Adipose tissue (tissue), 3 donors: ENCODE measurements around the gene ECI1. TPM values are rescaled to one million over a fixed set of nuclear protein-coding genes. Genes with fewer than 3 reads are reported as not detected.

ENCODE experiments used
- H3K27ac ChIP-seq: one replicate; pipeline ENCODE4 v1.5.1; 2013; ENCODE audit warnings: low read depth, low read length
- WGBS, 3 donors: extraction: QIAGEN DNeasy Blood & Tissue Kit; methylation state at CpG; one replicate each; pipeline ENCODE4 v1.1.7; 2013; 5-methylcytosine and 5-hydroxymethylcytosine counted together
- polyA plus RNA-seq, 3 donors: library from polyadenylated mRNA; stranded (reverse); fragments of 200-250 nt; gene quantifications; one replicate each; pipeline ENCODE4 v1.2.3, GENCODE V29; 2013
- donor health status: healthy with polysubstance abuse.
- donor health status: Bipolar disorder and iron deficiency.
- donor health status: healthy.

ECI1 gene
- polyA plus RNA-seq, 3 donors = 56.0 to 126 (median 72.3) TPM

DNA sequence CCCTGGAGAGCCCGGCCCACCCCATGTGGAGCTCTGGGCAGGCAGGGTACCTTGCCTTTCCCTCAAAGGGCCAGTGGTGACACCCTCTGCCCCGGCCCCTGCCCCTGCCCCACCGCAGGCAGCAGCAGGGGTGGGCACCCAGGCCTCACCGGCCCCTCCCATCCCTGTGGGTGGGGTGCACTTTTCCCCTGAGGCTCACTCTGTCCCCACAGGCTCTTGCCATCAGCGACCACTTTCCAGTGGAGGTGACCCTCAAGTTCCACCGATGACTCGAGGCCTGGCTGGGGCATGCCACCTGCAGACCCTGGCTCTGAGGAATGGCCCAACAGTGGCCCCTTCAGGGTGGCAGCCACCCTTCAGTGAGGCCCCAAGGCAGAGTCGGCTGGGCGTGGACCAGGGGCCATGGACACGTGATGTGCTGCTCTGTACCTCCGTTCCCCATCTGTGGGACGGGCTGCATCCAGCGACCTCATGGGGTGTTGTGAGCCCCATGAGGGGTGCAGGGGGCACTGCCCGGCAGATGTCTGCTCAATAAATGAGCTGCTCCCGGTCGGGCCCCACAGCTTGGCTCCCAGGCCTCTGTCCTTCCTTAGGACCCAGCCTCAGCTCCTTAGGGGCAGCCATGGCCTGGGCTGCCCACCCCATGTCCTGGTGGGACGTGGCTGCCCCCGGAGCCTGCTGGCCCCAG lies 13.1 kb downstream of the ECI1 start:
- WGBS, 3 donors = 53 to 73% (median 64%) methylated on average over 15 to 18 of the region's 18 CpGs

DNA sequence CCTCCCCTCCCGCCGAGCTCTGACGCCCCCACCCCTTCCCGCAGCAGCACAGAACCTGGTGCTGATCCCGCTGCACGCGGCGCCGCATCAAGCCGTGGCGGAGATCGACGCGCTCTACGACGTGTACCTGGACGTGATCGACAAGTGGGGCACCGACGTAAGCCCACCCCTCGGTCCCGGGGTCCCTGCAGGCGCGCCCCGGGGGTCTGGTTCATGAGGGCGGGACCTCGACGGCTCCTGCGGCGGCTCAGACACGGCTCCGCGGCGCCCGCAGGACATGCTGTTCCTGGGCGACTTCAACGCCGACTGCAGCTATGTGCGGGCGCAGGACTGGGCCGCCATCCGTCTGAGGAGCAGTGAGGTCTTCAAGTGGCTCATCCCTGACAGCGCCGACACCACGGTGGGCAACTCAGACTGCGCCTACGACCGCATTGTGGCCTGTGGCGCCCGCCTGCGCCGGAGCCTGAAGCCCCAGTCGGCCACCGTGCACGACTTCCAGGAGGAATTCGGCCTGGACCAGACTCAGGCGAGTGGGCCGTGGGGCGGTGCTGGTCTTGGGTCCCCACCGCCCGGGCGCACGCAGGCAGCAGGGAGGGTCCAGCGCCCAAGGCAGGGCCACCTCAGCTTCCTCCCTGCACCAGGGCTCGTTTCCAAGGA lies 13.8 kb downstream of the ECI1 start:
- WGBS, 3 donors = 13 to 28% (median 26%) methylated on average over 63 to 65 of the region's 65 CpGs
- no peak overlapping the region for H3K27ac ChIP-seq

More for the DNA sequence above, 13.1 kb downstream of the ECI1 start:
- H3K27ac ChIP-seq = no peak overlapping the region

GRCh38 chr16:2237102-2237482 lies 14.3 kb downstream of the ECI1 start:
- WGBS, 3 donors = 4 to 7% (median 5%) methylated on average over 36 to 40 of the region's 40 CpGs
- H3K27ac ChIP-seq = no peak overlapping the region

- WGBS, 3 donors = 6 to 7% (median 7%) methylated on average over 56 to 64 of the region's 64 CpGs
- H3K27ac ChIP-seq = no peak within 1 kb of the TSS
Measured at GRCh38 chr16:2236337-2237101, 14.9 kb downstream of the ECI1 start, which contains the start of gene DNASE1L2. Gene DNASE1L2 (plus strand): TSS chr16:2236444. CDS start chr16:2236817, 373 bp downstream.

DNA sequence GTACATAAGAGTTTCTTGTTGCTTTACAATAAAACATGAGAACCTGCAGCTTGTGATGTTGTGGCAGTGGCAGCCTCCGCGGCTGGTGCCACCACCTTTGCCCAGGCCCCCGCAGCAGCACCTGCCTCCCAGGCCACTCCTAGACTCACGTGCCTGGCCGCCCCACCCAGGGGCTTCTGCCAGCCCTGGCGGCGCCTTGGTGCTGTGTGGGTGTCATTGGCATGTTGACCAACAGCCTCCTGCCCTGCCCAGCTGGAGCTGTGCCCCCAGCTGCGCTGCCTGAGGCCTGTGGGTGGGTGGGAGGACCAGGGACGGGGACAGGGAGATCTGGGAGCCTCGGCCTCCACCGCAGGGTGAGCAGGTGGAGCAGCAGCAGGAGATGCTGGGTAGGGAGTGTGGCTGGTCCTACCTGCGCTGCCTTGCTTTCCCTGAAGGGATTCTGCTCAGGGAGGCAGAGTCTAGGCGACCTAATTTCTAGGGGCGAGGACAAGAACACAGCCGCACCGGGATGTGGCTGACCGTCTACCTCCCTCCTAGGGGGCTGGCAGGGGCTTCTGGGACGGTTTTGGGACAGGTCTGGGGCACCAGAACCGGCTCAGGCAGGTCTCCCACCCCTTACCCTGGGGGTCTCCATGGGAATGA lies 15.6 kb downstream of the ECI1 start:
- 81 to 84% (median 81%) methylated on average over 18 to 19 of the region's 19 CpGs for WGBS, 3 donors
- no peak overlapping the region for H3K27ac ChIP-seq

DNA sequence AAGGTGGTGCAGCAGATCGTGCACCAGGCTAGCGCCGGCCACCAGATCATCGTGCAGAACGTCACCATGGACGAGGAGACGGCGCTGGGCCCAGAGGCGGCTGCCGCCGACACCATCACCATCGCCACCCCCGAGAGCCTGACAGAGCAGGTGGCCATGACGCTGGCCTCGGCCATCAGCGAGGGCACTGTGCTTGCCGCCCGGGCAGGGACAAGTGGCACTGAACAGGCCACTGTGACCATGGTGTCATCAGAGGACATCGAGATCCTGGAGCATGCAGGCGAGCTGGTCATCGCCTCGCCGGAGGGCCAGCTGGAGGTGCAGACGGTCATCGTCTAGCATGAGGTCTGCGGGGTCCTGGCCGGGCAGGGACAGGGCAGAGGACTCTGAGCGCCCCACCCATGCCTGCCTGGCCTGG lies 16.1 kb downstream of the ECI1 start:
- 94 to 96% (median 95%) methylated on average over 17 to 28 of the region's 28 CpGs for WGBS, 3 donors
- H3K27ac ChIP-seq = no peak overlapping the region

- WGBS, 3 donors = 89 to 95% (median 93%) methylated on average over 16 to 18 of the region's 18 CpGs
- H3K27ac ChIP-seq = no peak overlapping the region
Measured at GRCh38 chr16:2234813-2235170, 16.6 kb downstream of the ECI1 start.

DNA sequence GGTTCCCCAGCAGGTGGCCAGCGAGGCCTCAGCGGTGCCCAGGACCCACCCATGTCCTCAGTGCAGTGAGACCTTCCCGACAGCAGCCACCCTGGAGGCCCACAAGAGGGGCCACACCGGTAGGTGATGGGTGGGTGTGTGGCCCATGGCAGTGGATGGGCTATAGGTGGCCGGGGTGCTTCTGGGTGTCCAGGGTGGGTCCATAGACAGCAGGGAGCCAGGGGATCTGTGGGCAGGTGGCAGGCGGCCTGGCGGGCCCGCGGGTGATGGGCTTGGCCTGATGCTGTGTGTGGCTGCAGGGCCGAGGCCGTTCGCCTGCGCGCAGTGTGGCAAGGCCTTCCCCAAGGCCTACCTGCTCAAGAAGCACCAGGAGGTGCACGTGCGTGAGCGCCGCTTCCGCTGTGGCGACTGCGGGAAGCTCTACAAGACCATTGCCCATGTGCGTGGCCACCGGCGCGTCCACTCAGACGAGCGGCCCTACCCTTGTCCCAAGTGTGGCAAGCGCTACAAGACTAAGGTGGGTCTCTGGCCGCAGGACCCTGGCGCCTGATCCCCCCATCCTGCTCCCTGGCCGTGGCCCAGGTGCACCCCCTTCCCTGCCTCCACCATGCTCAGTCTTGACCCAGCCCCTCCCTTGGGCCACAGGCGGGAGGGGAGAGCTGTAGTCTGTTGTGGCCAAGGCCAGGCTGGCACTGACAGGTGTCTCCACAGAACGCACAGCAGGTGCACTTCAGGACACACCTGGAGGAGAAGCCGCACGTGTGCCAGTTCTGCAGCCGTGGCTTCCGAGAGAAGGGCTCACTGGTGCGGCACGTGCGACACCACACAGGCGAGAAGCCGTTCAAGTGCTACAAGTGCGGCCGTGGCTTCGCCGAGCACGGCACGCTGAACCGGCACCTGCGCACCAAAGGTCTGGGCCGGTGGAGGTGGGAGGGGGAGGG lies 17.2 kb downstream of the ECI1 start:
- WGBS, 3 donors = 92 to 96% (median 95%) methylated on average over 49 to 51 of the region's 51 CpGs
- no peak overlapping the region for H3K27ac ChIP-seq

DNA sequence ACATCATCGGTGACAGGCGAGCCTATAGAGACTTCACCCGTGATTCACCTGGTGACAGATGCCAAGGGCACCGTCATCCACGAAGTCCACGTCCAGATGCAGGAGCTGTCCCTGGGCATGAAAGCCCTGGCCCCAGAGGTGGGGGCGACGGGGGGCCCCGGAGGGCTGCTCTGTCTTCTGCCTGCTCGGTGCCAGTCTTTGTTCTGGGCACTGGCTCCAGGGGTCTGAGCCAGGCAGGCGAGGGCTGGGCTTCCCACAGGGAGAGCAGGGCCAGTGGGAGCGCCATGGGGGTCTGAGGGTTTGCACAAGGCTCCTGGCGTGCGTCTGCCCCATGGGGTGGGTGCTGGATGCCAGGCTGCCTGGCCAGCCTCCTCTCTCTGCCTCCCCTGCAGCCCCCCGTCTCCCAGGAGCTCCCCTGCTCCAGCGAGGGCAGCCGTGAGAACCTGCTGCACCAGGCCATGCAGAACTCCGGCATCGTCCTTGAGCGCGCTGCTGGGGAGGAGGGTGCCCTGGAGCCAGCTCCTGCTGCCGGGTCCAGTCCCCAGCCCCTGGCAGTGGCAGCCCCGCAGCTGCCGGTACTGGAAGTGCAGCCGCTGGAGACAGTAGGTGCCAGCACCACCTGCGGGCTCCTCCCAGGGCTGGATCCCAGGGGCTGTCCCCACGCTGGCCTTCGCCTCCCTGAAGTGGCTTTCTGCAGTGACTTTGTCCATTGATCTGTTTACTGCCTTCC lies 18.2 kb downstream of the ECI1 start:
- 92 to 94% (median 94%) methylated on average over 24 to 28 of the region's 28 CpGs for WGBS, 3 donors
- no peak overlapping the region for H3K27ac ChIP-seq

GRCh38 chr16:2232094-2232990 lies 19.0 kb downstream of the ECI1 start:
- H3K27ac ChIP-seq = no peak overlapping the region
- WGBS, 3 donors = 91 to 92% (median 92%) methylated on average over 41 of the region's 41 CpGs

DNA sequence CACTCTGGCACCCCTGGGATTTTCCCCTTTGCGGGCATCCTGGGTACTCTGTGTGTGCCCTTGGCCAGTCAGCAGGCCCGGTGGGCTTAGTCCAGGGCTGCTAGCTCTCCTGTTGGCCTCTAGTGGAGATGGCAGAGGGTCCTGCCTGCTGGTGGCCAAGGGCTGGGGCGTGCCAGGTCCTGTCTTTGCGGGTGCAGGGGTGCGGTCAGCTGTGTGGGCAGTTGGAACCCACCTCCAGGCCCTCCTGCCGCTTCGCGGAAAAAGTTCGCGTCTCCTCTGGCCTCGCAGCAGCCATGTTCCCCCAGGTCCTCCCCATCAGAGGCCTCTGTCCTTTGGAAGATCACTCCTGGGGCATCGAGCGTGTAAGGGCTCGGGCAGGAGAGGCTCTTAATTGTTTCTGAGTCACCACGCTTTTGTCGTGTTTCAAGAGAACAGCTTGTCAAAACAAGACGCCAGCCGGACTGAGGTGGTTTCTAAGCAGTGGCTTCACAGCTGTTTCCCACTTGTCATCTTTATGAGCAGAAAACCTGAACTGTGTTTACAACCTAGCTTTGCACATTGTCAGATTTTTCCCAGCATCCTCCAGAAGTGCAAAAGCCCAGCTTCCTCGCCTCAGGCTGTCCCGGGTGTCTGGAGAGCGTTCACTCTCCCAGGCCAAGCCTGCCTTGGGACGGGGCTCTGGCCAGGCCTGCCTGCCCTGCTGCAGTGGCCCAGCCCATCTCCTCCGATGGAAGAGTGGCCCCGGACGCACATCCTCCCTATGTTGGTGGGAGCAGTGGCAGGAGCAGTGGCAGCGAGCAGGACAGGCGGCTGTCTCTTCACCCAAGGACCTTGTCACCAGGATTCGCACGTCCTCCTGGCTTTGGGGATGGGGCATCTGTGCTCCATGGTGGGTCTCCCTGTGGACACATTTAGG lies 20.1 kb downstream of the ECI1 start:
- H3K27ac ChIP-seq = no peak overlapping the region
- 87 to 91% (median 90%) methylated on average over 29 of the region's 29 CpGs for WGBS, 3 donors

- WGBS, 3 donors = 57 to 87% (median 77%) methylated on average over 13 of the region's 13 CpGs
- no peak overlapping the region for H3K27ac ChIP-seq
Measured at GRCh38 chr16:2230376-2230775, 21.0 kb downstream of the ECI1 start.

DNA sequence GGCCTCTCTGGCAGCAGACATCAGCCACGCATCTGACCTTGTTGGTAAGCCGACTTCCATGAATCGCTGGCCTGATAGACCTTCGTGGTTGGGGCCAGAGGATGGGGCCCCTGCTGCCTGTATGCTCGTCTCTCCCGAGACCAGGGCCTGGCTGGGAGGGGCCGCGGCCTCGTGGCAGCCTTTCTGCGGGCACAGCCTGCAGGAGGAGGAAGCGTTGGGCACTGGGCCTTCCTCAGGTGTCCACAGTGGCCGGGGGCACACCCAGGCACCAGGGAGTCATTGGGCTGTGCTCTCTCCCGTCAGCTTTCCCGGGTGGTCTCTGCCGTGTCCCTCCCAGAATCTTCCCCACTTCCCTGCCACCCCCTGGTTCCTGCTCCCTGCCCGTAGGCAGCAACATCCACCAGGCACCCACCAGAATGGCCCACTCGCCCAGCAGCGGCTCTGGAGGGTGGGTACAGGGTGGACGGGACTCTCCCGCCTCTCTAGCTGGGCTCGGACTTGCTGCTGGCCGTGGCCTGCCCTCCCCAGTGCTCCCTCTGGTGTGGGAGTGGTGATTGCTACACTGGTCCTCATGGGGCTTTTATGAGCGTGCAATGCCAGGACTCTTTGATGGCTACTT lies 21.6 kb downstream of the ECI1 start:
- WGBS, 3 donors = 83 to 88% (median 84%) methylated on average over 22 to 23 of the region's 23 CpGs
- H3K27ac ChIP-seq = no peak overlapping the region

DNA sequence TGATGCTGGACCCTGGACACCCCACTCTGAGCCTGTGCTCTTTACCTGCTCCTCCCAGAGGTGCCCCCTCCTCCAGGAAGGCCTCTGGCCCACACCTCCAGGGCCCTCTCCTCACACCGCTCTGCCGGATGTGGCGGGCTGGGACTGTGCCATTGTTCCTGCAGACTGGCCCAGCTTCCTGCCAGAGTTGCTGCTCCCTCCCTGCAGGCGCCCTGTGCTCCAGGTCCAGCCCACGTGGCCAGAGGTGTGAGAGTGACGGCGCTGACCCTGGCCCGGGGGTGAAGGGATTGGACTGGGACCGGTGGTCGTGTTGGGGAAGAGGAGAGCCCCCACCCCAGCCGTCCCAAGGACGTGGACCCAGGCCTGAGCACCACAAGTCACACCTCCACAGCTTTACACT lies 22.3 kb downstream of the ECI1 start:
- 80 to 89% (median 82%) methylated on average over 12 of the region's 12 CpGs for WGBS, 3 donors

More for the DNA sequence above, 22.3 kb downstream of the ECI1 start:
- H3K27ac ChIP-seq = no peak overlapping the region
